AG10803 (cell line): Measurements from ENCODE around the gene ZSWIM8.
A peak's percentile ranks its signal among the peaks of the same experiment; 100 is the strongest.
"Not testable (repeated sequence)": the region's sequence is repeated elsewhere in the genome, so short reads cannot be mapped to it uniquely, and the experiment has no call there.

ENCODE experiments used
- DNase-seq: peaks from one replicate; pipeline ENCODE4 v3.0.0; 2010; ENCODE audit warnings: low read depth
- H3K4me3 ChIP-seq: 2 replicates; pipeline ENCODE4 v1.5.1; 2011; ENCODE audit warnings: mild to moderate bottlenecking, low read length, control low read depth
- CTCF ChIP-seq: conservative IDR thresholded peaks from 2 replicates; pipeline ENCODE4 v1.5.1; 2011; ENCODE audit warnings: mild to moderate bottlenecking, low read length, control low read depth, inconsistent platforms

ZSWIM8 gene

GRCh38 chr10:73785211-73785720, at the start of gene ZSWIM8:
Gene ZSWIM8, plus strand, starts transcription at chr10:73785606. Its CDS starts 273 bp downstream, at chr10:73785879.
- peak; percentile 11; the same call in 1 of the 2 replicates for TF ChIP-seq CTCF
- H3K4me3 ChIP-seq, result peak within 1 kb of the TSS; percentile 91
- peak; percentile 96 for DNase-seq

GRCh38 chr10:73740501-73741254, 44.7 kb upstream of the ZSWIM8 start:
- not testable (repeated sequence) for DNase-seq, H3K4me3 ChIP-seq

- H3K4me3 ChIP-seq, result no peak overlapping the region
- DNase-seq, result no peak
- TF ChIP-seq CTCF, result no peak
Observed at GRCh38 chr10:73742454-73742734, 43.0 kb upstream of the ZSWIM8 start.

GRCh38 chr10:73743327-73743904, 42.0 kb upstream of the ZSWIM8 start:
- DNase-seq, result no peak
- no peak for TF ChIP-seq CTCF
- peak overlapping the region; percentile 98 for H3K4me3 ChIP-seq

GRCh38 chr10:73743905-73744663, 41.3 kb upstream of the ZSWIM8 start, which contains the start of gene SEC24C:
Gene SEC24C, plus strand, starts transcription at chr10:73744372. Its CDS starts 2,461 bp downstream, at chr10:73746833.
- peak within 1 kb of the TSS; percentile 98 for H3K4me3 ChIP-seq
- TF ChIP-seq CTCF, result 0 out of 2 replicates have a peak, but pooled peaks have one; percentile 5
- peak; percentile 94 for DNase-seq

GRCh38 chr10:73744664-73744975, 40.8 kb upstream of the ZSWIM8 start:
- peak overlapping the region; percentile 98 for H3K4me3 ChIP-seq
- TF ChIP-seq CTCF, result no peak
- peak; percentile 54 for DNase-seq

GRCh38 chr10:73746721-73747120, 38.7 kb upstream of the ZSWIM8 start:
- DNase-seq, result no peak
- no peak overlapping the region for H3K4me3 ChIP-seq
- TF ChIP-seq CTCF, result no peak
